Activated naive CD4-positive, alpha-beta T cell treated with anti-CD3 and anti-CD28 coated beads, Interleukin-2, amount 10 ng/mL, durations not matched to agents 7 days and 5 days (primary cell): ENCODE results near the gene ZNF593OS.

ENCODE experiments used
- CTCF ChIA-PET: fragments of 350-600 bp; sonication (Branson Sonifier 250); formaldehyde crosslinking; loops from one replicate; lab custom pipeline; 2021; ENCODE audit warnings: antibody characterized with exemption; lab: Charles Lee
- DNase-seq: peaks from one replicate; pipeline ENCODE4 v3.0.0-alpha.2; 2020
- H3K27ac Mint-ChIP-seq: one replicate; pipeline ENCODE4 v1.8.0; 2021; ENCODE audit warnings: mild to moderate bottlenecking, moderate library complexity, mixed read lengths
- H3K27me3 Mint-ChIP-seq: one replicate; pipeline ENCODE4 v1.8.0; 2021; ENCODE audit warnings: mild to moderate bottlenecking, mixed read lengths
- H3K36me3 Mint-ChIP-seq: one replicate; pipeline ENCODE4 v1.8.0; 2021; ENCODE audit warnings: mixed read lengths
- H3K4me1 Mint-ChIP-seq: one replicate; pipeline ENCODE4 v1.8.0; 2021; ENCODE audit warnings: mixed read lengths
- H3K4me3 Mint-ChIP-seq: one replicate; pipeline ENCODE4 v1.8.0; 2021; ENCODE audit warnings: mild to moderate bottlenecking, moderate library complexity, mixed read lengths
- H3K9me3 Mint-ChIP-seq: one replicate; pipeline ENCODE4 v1.8.0; 2021; ENCODE audit warnings: mixed read lengths

Gene ZNF593OS

GRCh38 chr1:26142159-26142558 lies 29.5 kb downstream of the ZNF593OS start:
- Mint-ChIP-seq H3K27ac (no peak overlapping the region), H3K36me3 (no peaks in the 10 kb centered on the region), H3K9me3 (no peaks in the 10 kb centered on the region), H3K4me3 (no peak overlapping the region), H3K4me1 (peaks cover 23% of the 10 kb centered on the region), H3K27me3 (peaks cover 13% of the 10 kb centered on the region)
- DNase-seq: no peak
- CTCF ChIA-PET: interaction anchor here (1.4 to 7.7 kb wide), 6 partner anchors 14 to 92 kb away, joined by 3 to 212 read pairs (median 26); partner anchors contain the start of gene CEP85

GRCh38 chr1:26138974-26139558 lies 32.6 kb downstream of the ZNF593OS start:
- CTCF ChIA-PET: interaction anchor here (1.0 to 1.6 kb wide), 7 partner anchors 10 to 34 kb away, joined by 3 to 7 read pairs (median 4); no protein-coding TSS in a partner anchor
- Mint-ChIP-seq H3K4me1 (peaks cover 16% of the 10 kb centered on the region), H3K36me3 (no peaks in the 10 kb centered on the region), H3K27ac (peak overlapping the region; percentile 42), H3K27me3 (no peaks in the 10 kb centered on the region), H3K4me3 (peak overlapping the region; percentile 3), H3K9me3 (no peaks in the 10 kb centered on the region)
- no peak for DNase-seq

GRCh38 chr1:26134466-26134865 lies 37.2 kb downstream of the ZNF593OS start:
- peaks cover 2% of the 10 kb centered on the region for H3K36me3 Mint-ChIP-seq
- DNase-seq: no peak
- CTCF ChIA-PET: no interaction called here
- H3K9me3 Mint-ChIP-seq: no peaks in the 10 kb centered on the region
- no peak overlapping the region for H3K27ac Mint-ChIP-seq
- H3K27me3 Mint-ChIP-seq: no peaks in the 10 kb centered on the region
- no peak overlapping the region for H3K4me3 Mint-ChIP-seq
- H3K4me1 Mint-ChIP-seq: peaks cover 24% of the 10 kb centered on the region

GRCh38 chr1:26132834-26133167 lies 38.8 kb downstream of the ZNF593OS start:
- Mint-ChIP-seq H3K27me3 (no peaks in the 10 kb centered on the region), H3K9me3 (no peaks in the 10 kb centered on the region), H3K27ac (no peak overlapping the region), H3K36me3 (peaks cover 4% of the 10 kb centered on the region), H3K4me3 (no peak overlapping the region), H3K4me1 (peaks cover 21% of the 10 kb centered on the region)
- CTCF ChIA-PET: no interaction called here
- no peak for DNase-seq

GRCh38 chr1:26132128-26132833 lies 39.4 kb downstream of the ZNF593OS start:
- H3K27me3 Mint-ChIP-seq: no peaks in the 10 kb centered on the region
- H3K4me1 Mint-ChIP-seq: peaks cover 26% of the 10 kb centered on the region
- CTCF ChIA-PET: no interaction called here
- H3K9me3 Mint-ChIP-seq: no peaks in the 10 kb centered on the region
- H3K36me3 Mint-ChIP-seq: peaks cover 5% of the 10 kb centered on the region
- H3K4me3 Mint-ChIP-seq: no peak overlapping the region
- H3K27ac Mint-ChIP-seq: no peak overlapping the region
- no peak for DNase-seq

GRCh38 chr1:26130695-26131094 lies 40.9 kb downstream of the ZNF593OS start:
- DNase-seq: no peak
- Mint-ChIP-seq H3K9me3 (no peaks in the 10 kb centered on the region), H3K36me3 (peaks cover 10% of the 10 kb centered on the region), H3K4me1 (peaks cover 42% of the 10 kb centered on the region), H3K27ac (no peak overlapping the region), H3K27me3 (no peaks in the 10 kb centered on the region), H3K4me3 (no peak overlapping the region)
- CTCF ChIA-PET: interaction anchor here (0.8 kb wide), 1 partner anchor 14 kb away, joined by 3 read pairs; no protein-coding TSS in a partner anchor

GRCh38 chr1:26129778-26130177 lies 41.9 kb downstream of the ZNF593OS start:
- Mint-ChIP-seq H3K27me3 (no peaks in the 10 kb centered on the region), H3K36me3 (peaks cover 14% of the 10 kb centered on the region), H3K4me1 (peaks cover 51% of the 10 kb centered on the region), H3K4me3 (no peak overlapping the region), H3K9me3 (no peaks in the 10 kb centered on the region), H3K27ac (no peak overlapping the region)
- CTCF ChIA-PET: interaction anchor here (1.5 to 5.2 kb wide), 3 partner anchors 9 to 25 kb away, joined by 5 to 48 read pairs (median 6); no protein-coding TSS in a partner anchor
- DNase-seq: no peak

GRCh38 chr1:26127235-26128163 lies 44.1 kb downstream of the ZNF593OS start:
- peaks cover 65% of the 10 kb centered on the region for H3K4me1 Mint-ChIP-seq

GRCh38 chr1:26126321-26127084 lies 45.1 kb downstream of the ZNF593OS start:
- peak overlapping the region; percentile 99 for H3K27ac Mint-ChIP-seq
- peaks cover 34% of the 10 kb centered on the region for H3K36me3 Mint-ChIP-seq

More at GRCh38 chr1:26127235-26128163, 44.1 kb downstream of the ZNF593OS start:
- Mint-ChIP-seq H3K36me3 (peaks cover 24% of the 10 kb centered on the region), H3K27me3 (no peaks in the 10 kb centered on the region), H3K27ac (peak overlapping the region; percentile 99), H3K4me3 (peak overlapping the region; percentile 76), H3K9me3 (no peaks in the 10 kb centered on the region)
- DNase-seq: no peak
- CTCF ChIA-PET: interaction anchor here (0.6 to 5.2 kb wide), 8 partner anchors 11 to 194 kb away, joined by 3 to 48 read pairs (median 6); partner anchors contain the start of gene CEP85

GRCh38 chr1:26125946-26126320 lies 45.7 kb downstream of the ZNF593OS start:
- no peaks in the 10 kb centered on the region for H3K9me3 Mint-ChIP-seq
- no peak for DNase-seq
- H3K27me3 Mint-ChIP-seq: no peaks in the 10 kb centered on the region
- H3K4me3 Mint-ChIP-seq: peak overlapping the region; percentile 76
- CTCF ChIA-PET: interaction anchor here (1.0 to 5.2 kb wide), 6 partner anchors 13 to 108 kb away, joined by 3 to 48 read pairs (median 6); partner anchors contain the start of gene CEP85
- peaks cover 33% of the 10 kb centered on the region for H3K36me3 Mint-ChIP-seq
- H3K27ac Mint-ChIP-seq: peak overlapping the region; percentile 99
- H3K4me1 Mint-ChIP-seq: peaks cover 65% of the 10 kb centered on the region

More at GRCh38 chr1:26126321-26127084, 45.1 kb downstream of the ZNF593OS start:
- H3K27me3 Mint-ChIP-seq: no peaks in the 10 kb centered on the region
- no peaks in the 10 kb centered on the region for H3K9me3 Mint-ChIP-seq
- peaks cover 68% of the 10 kb centered on the region for H3K4me1 Mint-ChIP-seq
- peak; percentile 71 for DNase-seq
- CTCF ChIA-PET: interaction anchor here (0.6 to 5.2 kb wide), 7 partner anchors 12 to 195 kb away, joined by 3 to 48 read pairs (median 6); partner anchors contain the start of gene CEP85
- H3K4me3 Mint-ChIP-seq: peak overlapping the region; percentile 76

- CTCF ChIA-PET: interaction anchor here (1.3 to 5.2 kb wide), 2 partner anchors 14 to 19 kb away, joined by 3 to 48 read pairs; no protein-coding TSS in a partner anchor
- Mint-ChIP-seq H3K4me3 (no peak overlapping the region), H3K4me1 (peaks cover 65% of the 10 kb centered on the region), H3K27ac (peak overlapping the region; percentile 99), H3K36me3 (peaks cover 33% of the 10 kb centered on the region), H3K9me3 (no peaks in the 10 kb centered on the region), H3K27me3 (no peaks in the 10 kb centered on the region)
- DNase-seq: no peak
These were observed 46.2 kb downstream of the ZNF593OS start for GRCh38 chr1:26125382-26125781.

GRCh38 chr1:26124418-26125331 lies 47.0 kb downstream of the ZNF593OS start:
- no peak for DNase-seq
- peaks cover 72% of the 10 kb centered on the region for H3K4me1 Mint-ChIP-seq
- H3K27me3 Mint-ChIP-seq: no peaks in the 10 kb centered on the region
- no peaks in the 10 kb centered on the region for H3K9me3 Mint-ChIP-seq
- no peak overlapping the region for H3K4me3 Mint-ChIP-seq
- peak overlapping the region; percentile 99 for H3K27ac Mint-ChIP-seq
- peaks cover 40% of the 10 kb centered on the region for H3K36me3 Mint-ChIP-seq
- CTCF ChIA-PET: interaction anchor here (1.0 to 5.2 kb wide), 4 partner anchors 13 to 20 kb away, joined by 3 to 48 read pairs (median 8); partner anchors contain the start of gene PDIK1L
